HEK293 (cell line): ENCODE measurements around the gene RFPL2.

Experiments
- CTCF ChIP-seq: fragments of 450-650 bp; formaldehyde crosslinking; IDR thresholded peaks from 2 replicates; pipeline ENCODE4 v1.5.1; 2016; ENCODE audit warnings: missing biosample characterization, missing genetic modification characterization
- ELK4 ChIP-seq: IDR thresholded peaks from 2 replicates; pipeline ENCODE4 v1.6.1; 2011; ENCODE audit warnings: mild to moderate bottlenecking, low read depth, low read length, borderline replicate concordance
- GLI2 ChIP-seq: fragments of 450-650 bp; formaldehyde crosslinking; IDR thresholded peaks from 2 replicates; pipeline ENCODE4; 2017; ENCODE audit warnings: missing biosample characterization, missing genetic modification characterization, low read depth, borderline replicate concordance
- MYNN ChIP-seq: fragments of 450-650 bp; formaldehyde crosslinking; IDR thresholded peaks from 2 replicates; pipeline ENCODE4 v1.5.1; 2016; ENCODE audit warnings: missing biosample characterization, missing genetic modification characterization, borderline replicate concordance
- PBX3 ChIP-seq: sonication (generic); formaldehyde crosslinking; IDR thresholded peaks from 2 replicates; pipeline ENCODE4 v1.8.1; 2022; ENCODE audit warnings: mild to moderate bottlenecking, moderate library complexity, missing genetic modification reagents
- SP2 ChIP-seq: fragments of 450-650 bp; formaldehyde crosslinking; IDR thresholded peaks from 2 replicates; pipeline ENCODE4 v1.5.1; 2016; ENCODE audit warnings: missing biosample characterization, missing genetic modification characterization
- YY1 ChIP-seq: fragments of 450-650 bp; formaldehyde crosslinking; IDR thresholded peaks from 2 replicates; pipeline ENCODE4 v1.5.1; 2018; ENCODE audit warnings: missing biosample characterization, missing genetic modification characterization
- ZNF121 ChIP-seq: fragments of 450-650 bp; formaldehyde crosslinking; IDR thresholded peaks from 2 replicates; pipeline ENCODE4 v1.5.1; 2016; ENCODE audit warnings: missing biosample characterization, missing genetic modification characterization
- ZNF24 ChIP-seq: fragments of 450-650 bp; formaldehyde crosslinking; IDR thresholded peaks from 2 replicates; pipeline ENCODE4 v1.5.1; 2016; ENCODE audit warnings: missing biosample characterization, missing genetic modification characterization
- ZNF274 ChIP-seq, 2 experiments: fragments of 200-500 bp in 1 of 2; fragments of 450-650 bp in 1 of 2; sonication (Bioruptor generic) in 1 of 2; formaldehyde crosslinking in 1 of 2; IDR thresholded peaks; 2 replicates each; pipeline versions ENCODE4 v1.5.1 to v1.6.1; 2014 to 2016; ENCODE audit warnings: borderline replicate concordance in 1 of 2, inconsistent platforms in 1 of 2, low read length in 1 of 2, missing biosample characterization in 1 of 2, missing genetic modification characterization in 1 of 2
- ZNF701 ChIP-seq: fragments of 450-650 bp; formaldehyde crosslinking; IDR thresholded peaks from 2 replicates; pipeline ENCODE4 v1.5.1; 2016; ENCODE audit warnings: missing biosample characterization, missing genetic modification characterization
- ZNF76 ChIP-seq: fragments of 450-650 bp; formaldehyde crosslinking; IDR thresholded peaks from 2 replicates; pipeline ENCODE4; 2016; ENCODE audit warnings: low read depth, missing biosample characterization, missing genetic modification characterization, borderline replicate concordance
- ZNF776 ChIP-seq: fragments of 450-650 bp; formaldehyde crosslinking; IDR thresholded peaks from 2 replicates; pipeline ENCODE4 v1.5.0; 2017; ENCODE audit warnings: missing biosample characterization, missing genetic modification characterization, borderline replicate concordance
- ZNF791 ChIP-seq: fragments of 450-650 bp; formaldehyde crosslinking; IDR thresholded peaks from 2 replicates; pipeline ENCODE4 v1.5.1; 2016; ENCODE audit warnings: missing biosample characterization, missing genetic modification characterization

GRCh38 chr22:32177221-32177765 is 27.6 kb downstream of the RFPL2 start:
- no peak for TF ChIP-seq ELK4
- no peak for TF ChIP-seq ZNF791 (tag by site-specific recombination)
- TF ChIP-seq CTCF (tag by site-specific recombination): no peak
- no peak for TF ChIP-seq ZNF274 (IDR thresholded peaks at IDR 0.05; ENCODE audit: low read length)
- no peak for TF ChIP-seq ZNF274 (tag by site-specific recombination; IDR thresholded peaks at IDR 0.05; ENCODE audit: borderline replicate concordance)
- TF ChIP-seq ZNF121 (tag by site-specific recombination): no peak
- no peak for TF ChIP-seq YY1 (tag by site-specific recombination)
- no peak for TF ChIP-seq ZNF76
- no peak for TF ChIP-seq ZNF24 (tag by site-specific recombination)
- no peak for TF ChIP-seq ZNF776 (tag by site-specific recombination)
- TF ChIP-seq GLI2 (tag by site-specific recombination): no peak
- TF ChIP-seq PBX3: no peak
- TF ChIP-seq SP2 (tag by site-specific recombination): no peak
- TF ChIP-seq MYNN (tag by site-specific recombination): no peak
- TF ChIP-seq ZNF701 (tag by site-specific recombination): no peak
